DOHH2 (cell line): Measurements from ENCODE around the gene ATP2B3.

Experiments used
- H3F3A ChIP-seq: fragments of 200-600 bp; sonication (generic), shearing (Covaris generic); 2 replicates; pipeline ENCODE4 v1.6.0; 2016; ENCODE audit warnings: antibody characterized with exemption, mild to moderate bottlenecking; ENCODE audit not compliant: control insufficient read depth, insufficient read depth
- H3K27ac ChIP-seq: fragments of 200-600 bp; sonication (generic); 2 replicates; pipeline ENCODE4 v1.5.1; 2014; ENCODE audit warnings: low read depth, mild to moderate bottlenecking, low read length, moderate library complexity
- H3K27me3 ChIP-seq: fragments of 200-600 bp; sonication (generic); 2 replicates; pipeline ENCODE4 v1.6.1; 2014; ENCODE audit warnings: mild to moderate bottlenecking, low read length, mixed read lengths; ENCODE audit not compliant: control insufficient read depth
- H3K36me3 ChIP-seq: fragments of 200-600 bp; sonication (generic); 2 replicates; pipeline ENCODE4 v1.6.1; 2014; ENCODE audit warnings: mild to moderate bottlenecking, low read length, moderate library complexity, mixed read lengths; ENCODE audit not compliant: control insufficient read depth
- H3K4me1 ChIP-seq: fragments of 200-600 bp; sonication (generic); 2 replicates; pipeline ENCODE4 v1.6.1; 2014; ENCODE audit warnings: mild to moderate bottlenecking, low read length, mixed read lengths; ENCODE audit not compliant: control insufficient read depth
- H3K4me2 ChIP-seq: fragments of 200-600 bp; sonication (generic); 2 replicates; pipeline ENCODE4 v1.6.0; 2014; ENCODE audit warnings: mild to moderate bottlenecking, low read length, moderate library complexity
- H3K4me3 ChIP-seq: fragments of 200-600 bp; sonication (generic); 2 replicates; pipeline ENCODE4 v1.5.1; 2014; ENCODE audit warnings: mild to moderate bottlenecking, low read length, mixed read lengths
- H3K79me2 ChIP-seq: fragments of 200-600 bp; sonication (generic); 2 replicates; pipeline ENCODE4 v1.6.1; 2014; ENCODE audit warnings: mild to moderate bottlenecking, low read length, mixed read lengths; ENCODE audit not compliant: control insufficient read depth
- H3K9me2 ChIP-seq: fragments of 200-600 bp; sonication (generic); replicated peaks from 2 replicates; pipeline ENCODE4 v1.6.1; 2014; ENCODE audit warnings: mild to moderate bottlenecking, low read length, mixed read lengths; ENCODE audit not compliant: control insufficient read depth
- H3K9me3 ChIP-seq: fragments of 200-600 bp; sonication (generic); 2 replicates; pipeline ENCODE4 v1.6.1; 2014; ENCODE audit warnings: antibody characterized with exemption, low read length, mixed read lengths; ENCODE audit not compliant: control insufficient read depth, insufficient read depth
- H4K20me1 ChIP-seq: fragments of 200-600 bp; sonication (generic); 2 replicates; pipeline ENCODE4 v1.6.0; 2014; ENCODE audit warnings: low read depth, mild to moderate bottlenecking, antibody characterized with exemption, low read length, moderate library complexity; ENCODE audit not compliant: control insufficient read depth, insufficient read depth
- CTCF ChIP-seq: fragments of 200-600 bp; sonication (generic); IDR thresholded peaks from one replicate; pipeline ENCODE4 v1.5.1; 2014; ENCODE audit warnings: antibody characterized with exemption, mild to moderate bottlenecking, low read depth, low read length; ENCODE audit not compliant: poor library complexity, severe bottlenecking
- EZH2phosphoT487 ChIP-seq: fragments of 200-600 bp; sonication (generic); IDR thresholded peaks from 2 replicates; pipeline ENCODE4 v1.6.1; 2017; ENCODE audit warnings: borderline replicate concordance, mild to moderate bottlenecking, antibody characterized with exemption, low read length, moderate library complexity, mixed read lengths

Gene ATP2B3

GRCh38 chrX:153511784-153512500 is 5.5 kb upstream of the ATP2B3 start:
- no peaks in the 10 kb centered on the region for H3K4me1 ChIP-seq
- no peak overlapping the region for H3K27ac ChIP-seq
- TF ChIP-seq EZH2phosphoT487 (no peak), CTCF (no peak)

GRCh38 chrX:153512501-153512893 is 4.9 kb upstream of the ATP2B3 start:
- H3K4me1 ChIP-seq: no peaks in the 10 kb centered on the region
- H3K36me3 ChIP-seq: no peaks in the 10 kb centered on the region
- TF ChIP-seq EZH2phosphoT487: no peak
- no peaks in the 10 kb centered on the region for H3K9me3 ChIP-seq
- H3K9me2 ChIP-seq: no peaks in the 10 kb centered on the region
- no peaks in the 10 kb centered on the region for H3K27me3 ChIP-seq
- no peak overlapping the region for H3K27ac ChIP-seq
- no peaks in the 10 kb centered on the region for H4K20me1 ChIP-seq
- H3F3A ChIP-seq: no peaks in the 10 kb centered on the region
- H3K4me2 ChIP-seq: no peak overlapping the region
- H3K4me3 ChIP-seq: no peak overlapping the region
- no peaks in the 10 kb centered on the region for H3K79me2 ChIP-seq

More at GRCh38 chrX:153511784-153512500, 5.5 kb upstream of the ATP2B3 start:
- no peak overlapping the region for H3K4me3 ChIP-seq
- no peaks in the 10 kb centered on the region for H3F3A ChIP-seq
- H3K79me2 ChIP-seq: no peaks in the 10 kb centered on the region
- no peaks in the 10 kb centered on the region for H3K36me3 ChIP-seq
- H3K9me3 ChIP-seq: no peaks in the 10 kb centered on the region
- no peak overlapping the region for H3K4me2 ChIP-seq
- no peaks in the 10 kb centered on the region for H3K9me2 ChIP-seq
- H4K20me1 ChIP-seq: no peaks in the 10 kb centered on the region
- no peaks in the 10 kb centered on the region for H3K27me3 ChIP-seq

- Histone ChIP-seq H4K20me1 (no peaks in the 10 kb centered on the region), H3K4me3 (no peak overlapping the region), H3K4me1 (no peaks in the 10 kb centered on the region), H3K27me3 (no peaks in the 10 kb centered on the region), H3K4me2 (no peak overlapping the region), H3K9me3 (no peaks in the 10 kb centered on the region), H3F3A (no peaks in the 10 kb centered on the region), H3K79me2 (no peaks in the 10 kb centered on the region), H3K9me2 (no peaks in the 10 kb centered on the region), H3K27ac (no peak overlapping the region), H3K36me3 (no peaks in the 10 kb centered on the region)
- no peak for TF ChIP-seq CTCF
- no peak for TF ChIP-seq EZH2phosphoT487
Observed at GRCh38 chrX:153513265-153513664, 4.2 kb upstream of the ATP2B3 start.

- Histone ChIP-seq H3K4me1 (no peaks in the 10 kb centered on the region), H3K4me3 (no peak overlapping the region), H3K4me2 (no peak overlapping the region), H3K36me3 (no peaks in the 10 kb centered on the region), H3K9me2 (no peaks in the 10 kb centered on the region), H3K27ac (no peak overlapping the region), H3K9me3 (no peaks in the 10 kb centered on the region), H3K79me2 (no peaks in the 10 kb centered on the region), H4K20me1 (no peaks in the 10 kb centered on the region), H3F3A (no peaks in the 10 kb centered on the region), H3K27me3 (no peaks in the 10 kb centered on the region)
- no peak for TF ChIP-seq CTCF
- TF ChIP-seq EZH2phosphoT487: no peak
Observed at GRCh38 chrX:153514259-153514658, 3.2 kb upstream of the ATP2B3 start.
